Mucosa of stomach (tissue), 1 donor: ENCODE results near the gene TGFBRAP1.

Experiments used
- H3K27me3 ChIP-seq: one replicate; pipeline ENCODE4 v1.7.0; 2013; ENCODE audit warnings: mild to moderate bottlenecking, low read length; ENCODE audit not compliant: control insufficient read depth, insufficient read depth
- H3K36me3 ChIP-seq: one replicate; pipeline ENCODE4 v1.7.0; 2013; ENCODE audit warnings: low read length; ENCODE audit not compliant: control insufficient read depth, insufficient read depth
- H3K4me1 ChIP-seq: one replicate; pipeline ENCODE4 v1.7.0; 2013; ENCODE audit warnings: mild to moderate bottlenecking, low read length; ENCODE audit not compliant: control insufficient read depth, insufficient read depth
- H3K4me3 ChIP-seq: one replicate; pipeline ENCODE4 v1.7.0; 2013; ENCODE audit warnings: low read length
- H3K9ac ChIP-seq: one replicate; pipeline ENCODE4 v1.7.0; 2013; ENCODE audit warnings: mild to moderate bottlenecking, low read length, moderate library complexity
- H3K9me3 ChIP-seq: one replicate; pipeline ENCODE4 v1.7.0; 2013; ENCODE audit warnings: mild to moderate bottlenecking, low read length, moderate library complexity; ENCODE audit not compliant: control insufficient read depth
- donor health status: Pancreatic carcinoma.

The TGFBRAP1 gene

DNA sequence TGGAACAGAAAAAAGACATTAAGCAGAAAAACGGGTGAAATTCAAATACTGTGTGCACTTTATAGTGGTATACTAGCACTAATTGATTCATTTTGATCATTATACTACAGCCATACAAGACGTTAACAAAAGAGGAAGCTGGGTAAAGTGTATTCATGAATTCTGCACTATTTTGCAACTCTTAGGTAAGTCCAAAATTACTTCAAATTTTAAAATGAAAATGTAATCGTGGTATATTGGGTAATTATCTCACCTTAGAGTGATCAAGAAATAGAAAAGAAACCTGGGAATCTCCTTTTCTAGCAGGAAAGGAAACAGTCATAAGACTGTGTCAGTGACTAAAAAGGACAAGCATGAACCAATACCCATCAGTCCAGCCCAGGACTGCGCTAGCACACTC is 5.4 kb downstream of the TGFBRAP1 start:
- Histone ChIP-seq H3K9ac (no peak overlapping the region), H3K4me1 (peaks cover 16% of the 10 kb centered on the region), H3K9me3 (no peaks in the 10 kb centered on the region), H3K36me3 (no peaks in the 10 kb centered on the region), H3K27me3 (no peaks in the 10 kb centered on the region), H3K4me3 (no peak overlapping the region)

DNA sequence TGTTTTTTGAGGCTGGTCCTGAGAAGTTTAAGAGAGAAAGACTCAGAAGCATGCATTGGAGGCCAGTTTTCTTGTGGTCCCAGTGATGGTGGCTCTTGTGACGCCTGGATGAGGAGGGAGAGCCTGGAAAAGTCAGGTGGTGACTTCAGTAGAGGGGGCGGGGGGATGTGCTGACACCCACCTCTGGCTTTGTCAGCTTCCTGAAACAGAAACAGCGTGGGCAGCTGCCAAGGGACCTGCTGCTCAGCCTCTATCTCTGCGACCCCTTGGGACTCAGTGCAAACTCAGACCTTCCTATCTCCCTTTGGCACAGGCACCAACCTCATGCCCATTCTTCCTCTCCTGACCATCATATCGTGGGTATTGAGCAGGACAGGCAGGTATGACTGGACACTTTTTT is 6.4 kb downstream of the TGFBRAP1 start:
- no peaks in the 10 kb centered on the region for H3K27me3 ChIP-seq

DNA sequence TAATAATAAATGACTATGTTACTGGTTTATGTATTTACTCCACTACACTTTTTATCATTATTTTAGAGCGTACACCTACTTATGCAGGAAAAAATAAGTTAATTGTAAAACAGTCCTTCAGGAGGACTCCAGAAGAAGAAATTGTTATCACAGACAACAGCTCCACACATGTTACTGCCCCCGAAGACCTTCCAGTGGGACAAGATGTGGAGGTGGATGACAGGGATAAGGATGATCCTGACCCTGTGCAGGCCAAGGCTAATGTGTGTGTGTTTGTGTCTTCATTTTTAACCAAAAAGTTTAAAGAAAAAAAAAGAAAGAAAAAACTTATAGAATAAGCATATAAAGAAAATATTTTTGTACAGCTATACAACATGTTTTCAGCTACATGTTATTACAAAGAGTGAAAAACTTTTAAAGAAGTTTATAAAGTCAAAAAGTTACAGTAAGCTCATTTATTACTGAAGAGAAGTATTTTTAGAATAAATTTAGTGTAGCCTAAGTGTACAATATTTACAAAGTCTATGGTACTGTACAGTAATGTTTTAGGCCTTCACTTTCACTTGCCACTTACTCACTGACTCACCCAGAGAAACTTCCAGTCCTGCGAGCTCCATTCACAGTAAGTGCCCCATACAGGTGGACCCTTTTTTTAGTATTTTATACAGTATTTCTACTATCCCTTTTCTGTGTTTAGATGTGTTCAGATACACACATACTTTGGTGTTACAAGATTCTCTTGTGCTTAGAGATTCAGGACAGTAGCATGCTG is 7.5 kb downstream of the TGFBRAP1 start:
- H3K27me3 ChIP-seq, result no peaks in the 10 kb centered on the region
- H3K36me3 ChIP-seq, result no peaks in the 10 kb centered on the region
- H3K9me3 ChIP-seq, result no peaks in the 10 kb centered on the region
- H3K9ac ChIP-seq, result no peak overlapping the region
- H3K4me3 ChIP-seq, result no peak overlapping the region
- peaks cover 5% of the 10 kb centered on the region for H3K4me1 ChIP-seq

More for the DNA sequence above, 6.4 kb downstream of the TGFBRAP1 start:
- H3K4me3 ChIP-seq, result no peak overlapping the region
- no peak overlapping the region for H3K9ac ChIP-seq
- peaks cover 9% of the 10 kb centered on the region for H3K4me1 ChIP-seq
- H3K36me3 ChIP-seq, result no peaks in the 10 kb centered on the region
- no peaks in the 10 kb centered on the region for H3K9me3 ChIP-seq

DNA sequence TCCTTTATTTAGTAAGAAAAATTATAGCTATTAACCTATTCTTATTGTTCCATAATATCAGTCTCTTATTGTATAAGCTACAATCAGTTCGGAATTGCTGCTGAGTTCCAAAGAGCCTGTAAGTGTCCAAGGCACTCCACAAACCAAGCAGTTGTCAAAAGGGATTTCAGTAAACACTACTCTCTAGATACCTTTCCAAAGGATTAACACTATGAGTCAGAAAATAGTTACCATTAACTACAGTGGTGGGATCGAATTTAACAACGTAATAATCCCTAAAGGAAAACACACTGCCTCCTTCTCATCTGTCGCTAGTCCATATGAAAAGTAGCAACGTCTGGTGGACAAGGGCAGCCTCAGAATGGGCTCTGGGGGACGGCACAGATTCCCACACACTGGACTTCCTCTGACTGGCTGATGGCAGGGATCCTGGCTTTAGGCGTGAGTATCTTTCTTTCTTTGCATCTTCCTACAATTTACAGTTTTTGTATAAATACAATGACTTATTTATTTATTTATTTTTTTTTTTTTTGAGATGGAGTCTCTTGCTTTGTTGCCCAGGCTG is 8.8 kb downstream of the TGFBRAP1 start:
- Histone ChIP-seq H3K4me3 (no peak overlapping the region), H3K4me1 (peaks cover 5% of the 10 kb centered on the region), H3K9ac (no peak overlapping the region)

DNA sequence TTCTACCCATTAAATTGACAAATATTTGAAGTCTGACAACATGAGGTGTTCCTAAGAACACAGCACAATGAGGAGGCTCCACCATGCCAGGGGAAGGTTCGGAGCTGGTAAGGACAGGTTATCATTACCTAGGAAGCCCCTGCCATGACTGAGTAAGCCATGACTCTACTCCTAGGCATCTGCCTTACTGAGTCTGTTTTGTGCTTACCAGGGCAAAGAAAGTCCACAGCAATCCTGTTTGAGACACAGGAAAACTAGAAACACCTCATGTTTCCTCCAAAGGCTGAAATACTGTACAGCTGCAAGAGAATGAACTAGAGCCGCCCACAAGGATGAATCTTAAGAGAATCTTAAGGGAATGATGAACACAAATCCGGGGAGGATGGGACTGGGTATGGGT is 11.6 kb downstream of the TGFBRAP1 start:
- Histone ChIP-seq H3K27me3 (no peaks in the 10 kb centered on the region), H3K9ac (no peak overlapping the region), H3K9me3 (no peaks in the 10 kb centered on the region), H3K4me1 (peaks cover 11% of the 10 kb centered on the region), H3K4me3 (no peak overlapping the region), H3K36me3 (no peaks in the 10 kb centered on the region)

More for the DNA sequence above, 8.8 kb downstream of the TGFBRAP1 start:
- Histone ChIP-seq H3K36me3 (no peaks in the 10 kb centered on the region), H3K9me3 (no peaks in the 10 kb centered on the region), H3K27me3 (no peaks in the 10 kb centered on the region)

DNA sequence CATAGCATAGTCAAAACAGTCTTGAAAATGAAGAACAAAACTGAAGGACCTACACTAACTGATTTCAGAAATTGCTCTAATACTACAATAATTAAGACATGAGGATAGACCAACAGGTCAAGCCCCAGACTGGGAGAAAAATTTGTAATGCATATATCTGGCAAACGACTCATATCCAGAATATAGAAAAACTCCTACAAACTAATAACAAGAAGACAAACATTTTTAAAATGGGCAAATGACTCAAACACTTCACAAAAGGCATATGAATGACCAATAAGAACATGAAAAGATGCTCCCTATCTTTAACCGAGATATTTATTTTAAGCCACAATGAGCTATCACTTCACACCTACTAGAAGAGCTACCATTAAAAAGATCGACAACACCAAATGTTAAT is 14.2 kb downstream of the TGFBRAP1 start:
- Histone ChIP-seq H3K9me3 (no peaks in the 10 kb centered on the region), H3K4me1 (peaks cover 10% of the 10 kb centered on the region), H3K4me3 (no peak overlapping the region), H3K27me3 (no peaks in the 10 kb centered on the region), H3K36me3 (no peaks in the 10 kb centered on the region), H3K9ac (no peak overlapping the region)

DNA sequence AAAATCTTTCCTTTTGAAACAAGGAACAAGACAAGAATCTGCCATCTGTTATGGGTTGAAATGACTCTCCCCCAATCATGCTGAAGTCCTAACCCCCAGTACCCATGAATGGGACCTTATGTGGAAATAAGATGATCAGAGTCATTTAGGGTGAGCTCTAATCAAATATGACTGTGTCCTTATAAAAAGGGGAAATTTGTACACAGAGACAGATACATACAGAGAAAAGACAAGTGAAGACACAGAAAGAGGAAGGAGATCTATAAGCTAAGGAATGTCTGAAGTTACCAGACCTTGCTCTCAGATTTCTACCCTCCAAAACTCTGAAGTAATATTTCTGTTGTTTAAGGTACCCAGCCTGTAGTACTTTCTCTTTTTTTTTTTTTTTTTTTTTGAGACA is 15.7 kb downstream of the TGFBRAP1 start:
- Histone ChIP-seq H3K9ac (no peak overlapping the region), H3K36me3 (no peaks in the 10 kb centered on the region), H3K4me1 (peaks cover 6% of the 10 kb centered on the region), H3K27me3 (no peaks in the 10 kb centered on the region), H3K4me3 (no peak overlapping the region), H3K9me3 (no peaks in the 10 kb centered on the region)

DNA sequence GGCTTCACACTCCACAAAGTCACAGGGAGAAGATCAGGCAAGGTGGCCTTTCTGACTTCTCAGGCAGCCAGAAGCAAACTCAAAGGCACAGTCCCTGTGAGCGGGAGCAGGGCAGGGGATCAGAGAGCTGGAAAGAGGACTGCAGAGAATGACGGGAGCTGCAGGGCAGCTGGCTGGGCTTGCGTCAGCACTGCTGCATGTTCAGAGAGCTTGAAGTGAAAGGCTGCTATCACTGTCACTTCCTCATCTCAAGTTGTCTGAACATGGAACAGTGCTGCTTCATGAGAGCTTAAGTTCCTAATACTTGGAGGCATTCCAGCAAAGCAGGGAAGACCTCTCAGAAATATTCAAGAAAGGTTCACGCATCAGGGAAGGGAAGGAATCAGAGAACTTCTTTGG is 20.4 kb downstream of the TGFBRAP1 start:
- H3K9ac ChIP-seq, result no peak overlapping the region
- no peak overlapping the region for H3K4me3 ChIP-seq
- H3K4me1 ChIP-seq, result no peaks in the 10 kb centered on the region
- H3K9me3 ChIP-seq, result no peaks in the 10 kb centered on the region
- no peaks in the 10 kb centered on the region for H3K27me3 ChIP-seq
- H3K36me3 ChIP-seq, result peaks cover 3% of the 10 kb centered on the region

DNA sequence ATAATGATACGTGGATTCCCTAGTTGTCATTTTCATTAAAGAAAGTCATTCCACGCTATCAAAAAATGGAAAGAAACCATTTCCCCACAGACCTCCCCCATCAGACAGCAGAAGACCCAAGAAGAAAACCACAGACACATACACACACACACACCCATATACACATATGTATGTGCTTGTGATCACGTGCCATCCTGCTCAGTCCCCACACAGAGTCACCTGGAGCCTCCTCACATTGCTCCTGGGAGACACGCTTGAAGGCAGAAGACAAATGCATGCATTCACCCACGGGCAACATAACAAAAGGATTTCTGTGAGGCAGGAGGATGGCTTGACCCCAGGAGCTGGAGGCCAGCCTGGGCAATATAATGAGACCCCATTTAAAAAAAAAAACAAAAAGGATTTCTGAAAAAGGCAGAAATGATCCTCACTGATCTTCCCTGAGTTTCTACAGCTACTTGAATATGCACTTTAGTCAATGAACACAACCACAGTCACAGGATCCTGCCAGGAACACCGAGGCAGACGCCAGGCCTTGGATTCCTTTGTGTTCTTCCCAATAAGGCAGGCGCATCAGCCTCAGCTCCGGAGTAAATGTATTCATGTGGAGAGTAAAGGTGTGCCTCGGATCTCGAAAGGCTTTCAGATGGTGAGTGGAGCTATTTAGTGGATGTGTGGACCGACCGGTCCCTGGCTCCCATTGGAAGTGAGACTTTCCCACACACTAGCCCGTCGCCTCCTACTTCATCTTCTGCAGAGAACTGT is 21.0 kb downstream of the TGFBRAP1 start:
- no peak overlapping the region for H3K9ac ChIP-seq
- no peaks in the 10 kb centered on the region for H3K9me3 ChIP-seq
- H3K4me3 ChIP-seq, result no peak overlapping the region
- H3K36me3 ChIP-seq, result peaks cover 3% of the 10 kb centered on the region
- no peaks in the 10 kb centered on the region for H3K4me1 ChIP-seq
- no peaks in the 10 kb centered on the region for H3K27me3 ChIP-seq

DNA sequence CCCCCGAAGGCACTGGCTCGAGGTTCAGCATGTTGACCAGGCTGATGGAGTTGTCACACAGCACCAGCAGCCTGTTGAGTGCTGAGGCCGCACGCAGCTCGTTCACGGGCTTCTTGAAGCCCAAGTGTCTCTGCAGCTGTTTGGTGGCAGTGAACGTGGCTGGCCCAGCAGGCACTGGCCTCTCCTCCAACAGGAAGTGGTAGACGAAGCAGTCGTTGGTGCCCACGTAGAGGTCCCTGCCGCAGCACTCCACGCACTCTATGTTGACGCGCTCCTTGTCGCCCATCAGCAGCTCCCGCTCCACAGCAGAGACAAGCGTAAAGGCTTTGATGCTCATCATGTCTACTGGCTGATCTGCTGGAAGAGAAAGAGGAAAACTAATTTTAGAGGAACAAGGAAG is 21.6 kb downstream of the TGFBRAP1 start:
- Histone ChIP-seq H3K4me3 (no peak overlapping the region), H3K36me3 (peaks cover 3% of the 10 kb centered on the region), H3K9ac (no peak overlapping the region), H3K27me3 (no peaks in the 10 kb centered on the region), H3K4me1 (no peaks in the 10 kb centered on the region), H3K9me3 (no peaks in the 10 kb centered on the region)

DNA sequence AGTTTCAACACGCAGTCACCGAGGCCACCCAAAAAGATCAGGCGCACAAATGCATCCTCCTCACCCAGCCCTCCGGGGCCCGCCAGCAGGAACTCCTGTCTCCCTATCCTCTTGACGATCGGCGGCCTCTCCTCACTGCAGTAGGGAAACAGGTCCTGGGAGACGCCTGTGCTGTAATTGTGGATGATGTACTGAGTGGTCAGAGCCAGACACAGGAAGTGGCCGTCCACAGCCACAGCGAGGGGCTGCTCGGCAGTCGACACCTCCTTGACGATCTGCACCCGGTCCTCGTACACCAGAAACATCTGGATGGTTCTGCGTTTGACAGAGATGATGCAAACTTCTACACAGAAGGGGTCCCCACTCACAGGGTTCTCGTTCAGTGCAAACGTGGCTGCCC is 22.0 kb downstream of the TGFBRAP1 start:
- Histone ChIP-seq H3K9me3 (no peaks in the 10 kb centered on the region), H3K4me3 (no peak overlapping the region), H3K9ac (no peak overlapping the region), H3K27me3 (no peaks in the 10 kb centered on the region), H3K36me3 (peaks cover 3% of the 10 kb centered on the region), H3K4me1 (no peaks in the 10 kb centered on the region)

DNA sequence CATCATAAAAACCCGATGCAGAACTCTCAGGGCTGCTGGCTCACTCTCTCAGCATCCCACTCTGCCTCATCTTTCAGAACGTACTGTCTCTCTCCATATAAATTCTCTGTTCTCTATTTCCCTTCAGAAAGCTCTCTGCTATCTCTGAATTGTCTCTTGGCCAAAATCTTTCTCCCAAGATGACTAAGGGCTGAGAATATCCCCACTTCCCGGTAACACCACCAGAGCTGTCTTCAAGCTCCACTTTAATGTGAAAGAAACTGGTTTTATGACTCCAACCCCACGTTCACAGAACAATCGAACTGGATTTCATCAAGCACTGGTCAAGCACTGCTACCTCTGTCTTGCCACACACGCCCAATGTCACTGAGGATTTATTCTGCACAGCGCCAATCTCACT is 22.4 kb downstream of the TGFBRAP1 start:
- H3K4me1 ChIP-seq, result no peaks in the 10 kb centered on the region
- no peak overlapping the region for H3K4me3 ChIP-seq
- H3K36me3 ChIP-seq, result peaks cover 3% of the 10 kb centered on the region
- H3K9ac ChIP-seq, result no peak overlapping the region
- no peaks in the 10 kb centered on the region for H3K9me3 ChIP-seq
- no peaks in the 10 kb centered on the region for H3K27me3 ChIP-seq
